ENCODE measurements around the gene CLCNKA. TPM values are rescaled to one million over a fixed set of nuclear protein-coding genes. Genes with fewer than 3 reads are reported as not detected.

Gene CLCNKA
- total and polyA plus RNA-seq, 2 experiments from 2014 or later, result 12.8 to 16.3 TPM

GRCh38 chr1:15988856-15989736 lies 32.7 kb upstream of the CLCNKA start:
- Histone ChIP-seq H3K9me3 (ENCODE audit: low read depth) (no peaks in the 10 kb centered on the region), H3K27ac (no peak overlapping the region), H3K4me1 (ENCODE audit: low read depth) (no peaks in the 10 kb centered on the region), H3K27me3 (no peaks in the 10 kb centered on the region), H3K36me3 (no peaks in the 10 kb centered on the region), H3K4me3 (no peak overlapping the region)
- no peak for TF ChIP-seq CTCF (IDR thresholded peaks at IDR 0.05; ENCODE audit: low read depth, low read length)
- no peak for DNase-seq (ENCODE audit: low read depth in 1 of 2, low spot score in 1 of 2)

- Histone ChIP-seq H3K36me3 (no peaks in the 10 kb centered on the region), H3K4me1 (ENCODE audit: low read depth) (no peaks in the 10 kb centered on the region), H3K27ac (no peak overlapping the region), H3K27me3 (no peaks in the 10 kb centered on the region), H3K4me3 (no peak overlapping the region), H3K9me3 (ENCODE audit: low read depth) (no peaks in the 10 kb centered on the region)
- DNase-seq (ENCODE audit: low read depth in 1 of 2, low spot score in 1 of 2), result no peak
- TF ChIP-seq CTCF (IDR thresholded peaks at IDR 0.05; ENCODE audit: low read depth, low read length), result no peak
Measured at GRCh38 chr1:15989776-15990175, 32.1 kb upstream of the CLCNKA start.

GRCh38 chr1:15991427-15992186 lies 30.2 kb upstream of the CLCNKA start:
- no peak for TF ChIP-seq CTCF (IDR thresholded peaks at IDR 0.05; ENCODE audit: low read depth, low read length)
- no peak for DNase-seq (ENCODE audit: low read depth in 1 of 2, low spot score in 1 of 2)
- no peaks in the 10 kb centered on the region for H3K36me3 ChIP-seq
- H3K4me1 ChIP-seq (ENCODE audit: low read depth), result no peaks in the 10 kb centered on the region
- no peaks in the 10 kb centered on the region for H3K27me3 ChIP-seq
- no peak overlapping the region for H3K27ac ChIP-seq
- no peaks in the 10 kb centered on the region for H3K9me3 ChIP-seq (ENCODE audit: low read depth)
- H3K4me3 ChIP-seq, result no peak overlapping the region

GRCh38 chr1:15992187-15992553 lies 29.7 kb upstream of the CLCNKA start:
- H3K36me3 ChIP-seq, result no peaks in the 10 kb centered on the region
- no peak overlapping the region for H3K4me3 ChIP-seq
- TF ChIP-seq CTCF (IDR thresholded peaks at IDR 0.05; ENCODE audit: low read depth, low read length), result no peak
- H3K27ac ChIP-seq, result no peak overlapping the region
- H3K27me3 ChIP-seq, result no peaks in the 10 kb centered on the region
- H3K9me3 ChIP-seq (ENCODE audit: low read depth), result no peaks in the 10 kb centered on the region
- DNase-seq (ENCODE audit: low read depth in 1 of 2, low spot score in 1 of 2), result no peak
- no peaks in the 10 kb centered on the region for H3K4me1 ChIP-seq (ENCODE audit: low read depth)

- Histone ChIP-seq H3K9me3 (ENCODE audit: low read depth) (no peaks in the 10 kb centered on the region), H3K4me1 (ENCODE audit: low read depth) (no peaks in the 10 kb centered on the region), H3K27me3 (no peaks in the 10 kb centered on the region), H3K27ac (no peak overlapping the region), H3K4me3 (no peak overlapping the region), H3K36me3 (no peaks in the 10 kb centered on the region)
- no peak for TF ChIP-seq CTCF (IDR thresholded peaks at IDR 0.05; ENCODE audit: low read depth, low read length)
- no peak for DNase-seq (ENCODE audit: low read depth in 1 of 2, low spot score in 1 of 2)
Measured at GRCh38 chr1:15992582-15993500, 29.0 kb upstream of the CLCNKA start.
